Effector memory CD8-positive, alpha-beta T cell (primary cell): ENCODE measurements around the gene PIK3CA.

ENCODE experiments used
- ATAC-seq: fragments of 150-1000 bp; cut with Tn5 transposase; replicated peaks from 2 replicates; pipeline ENCODE4 v1.10.0; 2021; ENCODE audit warnings: mild to moderate bottlenecking, moderate library complexity
- DNase-seq, 3 experiments: peaks; one replicate each; pipeline ENCODE4 v3.0.0; 2021
- H3K27ac Mint-ChIP-seq, 2 donors: one replicate each; pipeline ENCODE4 v1.8.0; 2022; ENCODE audit warnings: mild to moderate bottlenecking in 2 of 2, mixed read lengths in 2 of 2, moderate library complexity in 2 of 2
- H3K27me3 Mint-ChIP-seq, 2 donors: one replicate each; pipeline ENCODE4 v1.8.0; 2022; ENCODE audit warnings: mixed read lengths in 2 of 2
- H3K36me3 Mint-ChIP-seq: one replicate; pipeline ENCODE4 v1.8.0; 2022; ENCODE audit warnings: mild to moderate bottlenecking, moderate library complexity, mixed read lengths; ENCODE audit not compliant: insufficient read depth
- H3K4me1 Mint-ChIP-seq, 2 donors: one replicate each; pipeline ENCODE4 v1.8.0; 2022; ENCODE audit warnings: low read depth in 2 of 2, mixed read lengths in 2 of 2
- H3K4me3 Mint-ChIP-seq, 2 donors: one replicate each; pipeline ENCODE4 v1.8.0; 2022; ENCODE audit warnings: mild to moderate bottlenecking in 2 of 2, mixed read lengths in 2 of 2, moderate library complexity in 2 of 2
- H3K9me3 Mint-ChIP-seq, 2 donors: one replicate each; pipeline ENCODE4 v1.8.0; 2022; ENCODE audit warnings: mixed read lengths in 2 of 2

The PIK3CA gene

GRCh38 chr3:179281825-179282224 lies 133.7 kb downstream of the PIK3CA start:
- no peak overlapping the region for H3K4me3 Mint-ChIP-seq
- no peak for ATAC-seq
- no peaks in the 10 kb centered on the region for H3K9me3 Mint-ChIP-seq
- peaks cover 56 to 63% of the 10 kb centered on the region in 2 donors for H3K27me3 Mint-ChIP-seq
- no peak overlapping the region for H3K27ac Mint-ChIP-seq
- H3K4me1 Mint-ChIP-seq, result no peaks in the 10 kb centered on the region
- no peaks in the 10 kb centered on the region for H3K36me3 Mint-ChIP-seq
- DNase-seq, result no peak

- Mint-ChIP-seq H3K27me3 (peaks cover 29 to 30% of the 10 kb centered on the region in 2 donors), H3K36me3 (no peaks in the 10 kb centered on the region), H3K4me1 (no peaks in the 10 kb centered on the region), H3K4me3 (no peak overlapping the region), H3K9me3 (no peaks in the 10 kb centered on the region), H3K27ac (no peak overlapping the region)
- no peak for DNase-seq
- no peak for ATAC-seq
Measured at GRCh38 chr3:179286331-179286730, 138.2 kb downstream of the PIK3CA start.

- Mint-ChIP-seq H3K4me3 (no peak overlapping the region), H3K27ac (no peak overlapping the region), H3K27me3 (peaks cover 25 to 32% of the 10 kb centered on the region in 2 donors), H3K36me3 (no peaks in the 10 kb centered on the region), H3K4me1 (no peaks in the 10 kb centered on the region), H3K9me3 (no peaks in the 10 kb centered on the region)
- no peak for ATAC-seq
- DNase-seq, result no peak
Measured at GRCh38 chr3:179288845-179289244, 140.7 kb downstream of the PIK3CA start.

- ATAC-seq (no peak), DNase-seq (no peak)
- no peaks in the 10 kb centered on the region for H3K4me1 Mint-ChIP-seq
- peaks cover 20 to 27% of the 10 kb centered on the region in 2 donors for H3K27me3 Mint-ChIP-seq
- H3K27ac Mint-ChIP-seq, result no peak overlapping the region
- H3K9me3 Mint-ChIP-seq, result no peaks in the 10 kb centered on the region
- H3K36me3 Mint-ChIP-seq, result no peaks in the 10 kb centered on the region
- H3K4me3 Mint-ChIP-seq, result no peak overlapping the region
Measured at GRCh38 chr3:179289295-179289694, 141.1 kb downstream of the PIK3CA start.
